Gastrocnemius medialis (tissue), 4 donors: ENCODE data around the gene STX8. TPM values are rescaled to one million over a fixed set of nuclear protein-coding genes. Genes with fewer than 3 reads are reported as not detected.

Source experiments
- ATAC-seq, 2 donors: fragments of 150-250 bp; one replicate each; pipeline ENCODE4 v1.9.1; 2016
- DNase-seq, 2 donors: peaks; one replicate each; pipeline ENCODE4 v3.0.0-alpha.2; 2019
- H3K27ac ChIP-seq, 4 donors: fragments of 200-600 bp; sonication (generic); 1 replicate in 1 of 4; 2 replicates in 3 of 4; pipeline ENCODE4 v1.5.1; 2016 to 2018; ENCODE audit warnings: mild to moderate bottlenecking in 2 of 4, moderate library complexity in 1 of 4
- H3K27me3 ChIP-seq, 3 donors: fragments of 200-600 bp; sonication (generic) in 2 of 3; 1 replicate in 1 of 3; 2 replicates in 2 of 3; pipeline versions ENCODE4 v1.5.1 to v1.6.0; 2016 to 2019; ENCODE audit warnings: mild to moderate bottlenecking in 1 of 3, moderate library complexity in 1 of 3
- H3K36me3 ChIP-seq, 2 donors: fragments of 200-600 bp; sonication (generic) in 1 of 2; one replicate each; pipeline ENCODE4 v1.5.1; 2017 to 2018
- H3K4me1 ChIP-seq, 2 donors: fragments of 200-600 bp; sonication (generic) in 1 of 2; one replicate each; pipeline ENCODE4 v1.5.1; 2016 to 2017; ENCODE audit warnings: mild to moderate bottlenecking in 2 of 2
- H3K4me3 ChIP-seq, 4 donors: fragments of 200-600 bp; sonication (generic) in 3 of 4; 1 replicate in 1 of 4; 2 replicates in 3 of 4; pipeline ENCODE4 v1.5.1; 2016 to 2019; ENCODE audit warnings: mild to moderate bottlenecking in 2 of 4
- H3K9me3 ChIP-seq, 3 donors: fragments of 200-600 bp; sonication (generic) in 2 of 3; 1 replicate in 1 of 3; 2 replicates in 2 of 3; pipeline ENCODE4 v1.5.1; 2016 to 2019
- POLR2A ChIP-seq, 2 donors: fragments of 450-650 bp; IDR thresholded peaks; one replicate each; pipeline ENCODE4 v1.6.1; 2017; ENCODE audit warnings: antibody characterized with exemption in 2 of 2, mild to moderate bottlenecking in 2 of 2, moderate library complexity in 2 of 2
- in situ Hi-C, 4 donors: fragments of 200-750 bp; cut with MboI; loops; one replicate each; pipeline versions ENCODE4 v1.15.0 to v1.8.0; 2017; ENCODE audit warnings: low sequenced_read_pairs in 4 of 4
- intact Hi-C: fragments of 100-400 bp; cut with DNase I; formaldehyde crosslinking; loops from one replicate; pipeline ENCODE4 v1.15.1; 2023; ENCODE audit warnings: low total_unique reads
- total RNA-seq, 4 donors: library from RNA; depleted of rRNA; stranded (reverse); fragments of >200 nt; gene quantifications; one replicate each; pipeline versions ENCODE4 v1.1.0 to v1.2.3, GENCODE V29; 2016
- TF ChIP-seq, protein P1 (sequence below), 5 experiments: fragments of 450-650 bp in 3 of 5; fragments of 200-600 bp in 2 of 5; sonication (generic) in 2 of 5; IDR thresholded peaks in 4 of 5; conservative IDR thresholded peaks in 1 of 5; 1 replicate in 4 of 5; 2 replicates in 1 of 5; pipeline ENCODE4 v1.5.1; 2016 to 2019; ENCODE audit warnings: antibody characterized with exemption in 5 of 5, mild to moderate bottlenecking in 3 of 5, moderate library complexity in 3 of 5

The STX8 gene
- total RNA-seq, 4 donors from 2014 or later = 39.1 to 67.7 (median 58.2) TPM

DNA sequence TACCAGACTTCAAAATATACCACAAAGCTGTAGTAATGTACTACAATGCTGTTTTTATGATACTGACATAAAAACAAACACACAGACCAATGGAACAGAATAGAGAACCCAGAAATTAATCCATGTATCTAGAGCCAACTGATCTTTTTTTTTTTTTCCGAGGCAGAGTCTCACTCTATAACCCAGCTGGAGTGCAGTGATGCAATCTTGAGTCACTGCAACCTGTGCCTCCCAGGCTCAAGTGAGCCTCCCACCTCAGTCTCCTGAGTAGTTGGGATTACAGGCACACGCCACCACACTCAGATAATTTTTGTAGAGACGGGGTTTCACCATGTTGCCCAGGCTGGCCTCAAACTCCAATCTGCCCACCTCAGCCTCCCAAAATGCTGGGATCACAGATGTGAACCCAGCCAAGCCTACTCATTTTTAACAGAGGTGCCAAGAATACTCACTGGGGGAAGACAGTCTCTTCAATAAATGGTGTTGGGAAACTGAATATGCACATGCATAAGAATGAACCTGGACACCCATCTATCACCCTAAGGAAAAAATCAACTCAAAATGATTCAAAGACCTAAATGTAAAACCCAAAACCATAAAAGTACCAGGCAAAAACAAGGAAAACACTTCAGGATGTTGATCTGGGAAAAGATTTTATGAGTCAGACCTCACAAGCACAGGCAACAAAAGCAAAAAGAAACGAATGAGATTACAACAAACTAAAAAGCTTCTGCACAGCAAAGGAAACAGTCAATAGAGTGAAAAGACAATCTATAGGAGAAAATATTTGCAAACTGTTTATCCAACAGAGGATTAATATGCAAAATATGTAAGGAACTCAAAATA lies 63.1 kb downstream of the STX8 start:
- in situ Hi-C loops (loop anchor here in 1 of 4 donors (10.0 to 25.0 kb wide), 3 partner anchors 48 to 528 kb away; no protein-coding TSS in a partner anchor), intact Hi-C loops (no loop called here)
- DNase-seq (no peak), ATAC-seq (no peak)
- Histone ChIP-seq H3K27ac (no peak overlapping the region), H3K4me1 (no peaks in the 10 kb centered on the region), H3K27me3 (no peaks in the 10 kb centered on the region), H3K9me3 (no peaks in the 10 kb centered on the region), H3K4me3 (no peak overlapping the region), H3K36me3 (no peaks in the 10 kb centered on the region)
- TF ChIP-seq, protein P1, sequence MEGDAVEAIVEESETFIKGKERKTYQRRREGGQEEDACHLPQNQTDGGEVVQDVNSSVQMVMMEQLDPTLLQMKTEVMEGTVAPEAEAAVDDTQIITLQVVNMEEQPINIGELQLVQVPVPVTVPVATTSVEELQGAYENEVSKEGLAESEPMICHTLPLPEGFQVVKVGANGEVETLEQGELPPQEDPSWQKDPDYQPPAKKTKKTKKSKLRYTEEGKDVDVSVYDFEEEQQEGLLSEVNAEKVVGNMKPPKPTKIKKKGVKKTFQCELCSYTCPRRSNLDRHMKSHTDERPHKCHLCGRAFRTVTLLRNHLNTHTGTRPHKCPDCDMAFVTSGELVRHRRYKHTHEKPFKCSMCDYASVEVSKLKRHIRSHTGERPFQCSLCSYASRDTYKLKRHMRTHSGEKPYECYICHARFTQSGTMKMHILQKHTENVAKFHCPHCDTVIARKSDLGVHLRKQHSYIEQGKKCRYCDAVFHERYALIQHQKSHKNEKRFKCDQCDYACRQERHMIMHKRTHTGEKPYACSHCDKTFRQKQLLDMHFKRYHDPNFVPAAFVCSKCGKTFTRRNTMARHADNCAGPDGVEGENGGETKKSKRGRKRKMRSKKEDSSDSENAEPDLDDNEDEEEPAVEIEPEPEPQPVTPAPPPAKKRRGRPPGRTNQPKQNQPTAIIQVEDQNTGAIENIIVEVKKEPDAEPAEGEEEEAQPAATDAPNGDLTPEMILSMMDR (IDR thresholded peaks at IDR 0.05 in 4 of 5, conservative IDR thresholded peaks at IDR 0.05 in 1 of 5) = no peak
- TF ChIP-seq POLR2A (IDR thresholded peaks at IDR 0.05) = no peak

DNA sequence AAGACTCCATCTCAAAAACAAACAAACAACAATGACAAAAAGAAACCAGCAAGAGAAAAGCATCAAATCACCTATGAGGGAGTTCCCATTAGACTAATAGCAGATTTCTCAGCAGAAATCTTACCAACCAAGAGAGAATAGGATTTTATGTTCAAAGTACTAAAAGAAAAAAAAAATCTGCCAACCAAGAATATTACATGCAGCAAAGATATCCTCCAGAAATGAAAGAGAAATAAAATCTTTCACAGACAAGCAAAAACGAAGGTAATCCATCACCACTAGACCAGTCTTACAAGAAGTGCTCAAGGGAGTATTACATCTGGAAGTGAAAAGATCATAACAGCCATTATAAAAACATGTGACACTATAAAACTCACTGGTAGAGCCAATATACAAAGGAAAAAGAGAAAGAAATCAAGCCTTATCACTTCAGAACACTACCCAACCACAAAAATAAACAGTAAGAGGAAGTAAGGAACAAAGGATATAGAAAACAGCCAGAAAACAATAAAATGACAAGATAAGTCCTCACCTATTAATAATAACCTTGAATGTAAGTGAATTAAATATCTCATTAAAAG lies 66.3 kb downstream of the STX8 start:
- in situ Hi-C loops (loop anchor here in 1 of 4 donors (25.0 kb wide), 1 partner anchor 397 kb away; no protein-coding TSS in a partner anchor), intact Hi-C loops (no loop called here)
- DNase-seq = no peak
- no peak overlapping the region for H3K4me3 ChIP-seq
- no peak overlapping the region for H3K27ac ChIP-seq
- H3K36me3 ChIP-seq = no peaks in the 10 kb centered on the region
- ATAC-seq = no peak
- H3K4me1 ChIP-seq = no peaks in the 10 kb centered on the region
- no peaks in the 10 kb centered on the region for H3K9me3 ChIP-seq
- no peaks in the 10 kb centered on the region for H3K27me3 ChIP-seq
- TF ChIP-seq, protein P1 (IDR thresholded peaks at IDR 0.05 in 4 of 5, conservative IDR thresholded peaks at IDR 0.05 in 1 of 5) = no peak
- TF ChIP-seq POLR2A (IDR thresholded peaks at IDR 0.05) = no peak

DNA sequence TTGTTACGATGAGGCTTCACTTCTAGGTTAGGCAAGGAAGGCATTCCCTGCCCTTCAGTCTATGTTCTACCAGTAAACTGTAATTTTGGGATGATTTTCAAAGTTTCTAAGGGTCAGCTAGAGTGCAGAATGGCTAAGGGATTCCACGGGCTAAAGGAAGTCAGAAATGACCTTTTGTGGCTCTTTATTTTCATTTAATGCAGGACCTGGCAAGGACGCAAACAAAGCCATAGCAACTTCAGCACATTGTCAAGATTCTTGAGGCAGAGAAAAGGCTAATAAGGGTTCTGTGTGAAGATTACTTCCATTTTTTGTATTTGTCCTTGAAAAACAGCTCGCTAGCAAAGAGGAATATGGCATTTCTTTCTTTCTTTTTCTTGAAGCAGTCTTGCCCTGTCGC lies 76.6 kb downstream of the STX8 start:
- TF ChIP-seq, protein P1 (IDR thresholded peaks at IDR 0.05 in 4 of 5, conservative IDR thresholded peaks at IDR 0.05 in 1 of 5) = no peak
- no peak for TF ChIP-seq POLR2A (IDR thresholded peaks at IDR 0.05)
- H3K36me3 ChIP-seq = no peaks in the 10 kb centered on the region
- H3K27ac ChIP-seq = no peak overlapping the region
- DNase-seq (no peak), ATAC-seq (no peak)
- intact Hi-C loops = no loop called here
- no peaks in the 10 kb centered on the region for H3K4me1 ChIP-seq
- H3K9me3 ChIP-seq = no peaks in the 10 kb centered on the region
- H3K27me3 ChIP-seq = no peaks in the 10 kb centered on the region
- in situ Hi-C loops = no loop called here
- no peak overlapping the region for H3K4me3 ChIP-seq

DNA sequence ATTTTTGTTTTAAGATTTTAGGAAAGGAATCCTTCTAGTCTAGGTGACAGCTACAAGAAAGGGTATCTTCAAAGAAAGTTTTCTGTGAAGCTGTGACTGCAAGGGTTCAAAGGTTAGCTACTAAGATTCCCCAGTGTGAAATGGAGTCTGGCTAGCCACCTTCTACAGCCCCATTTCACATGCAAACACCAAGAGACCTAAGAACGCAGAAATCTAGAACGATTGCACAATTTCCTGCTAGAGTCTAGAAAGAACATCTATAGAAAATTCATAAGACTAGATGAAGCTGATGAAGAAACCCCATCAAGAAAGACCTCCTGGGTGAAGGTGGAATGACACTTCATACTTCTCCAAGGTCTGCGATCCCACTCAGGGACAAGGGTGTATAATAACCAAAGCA lies 77.1 kb downstream of the STX8 start:
- H3K27me3 ChIP-seq = no peaks in the 10 kb centered on the region
- no peaks in the 10 kb centered on the region for H3K36me3 ChIP-seq
- TF ChIP-seq, protein P1 (IDR thresholded peaks at IDR 0.05 in 4 of 5, conservative IDR thresholded peaks at IDR 0.05 in 1 of 5) = no peak
- TF ChIP-seq POLR2A (IDR thresholded peaks at IDR 0.05) = no peak
- H3K27ac ChIP-seq = no peak overlapping the region
- no peak overlapping the region for H3K4me3 ChIP-seq
- H3K9me3 ChIP-seq = no peaks in the 10 kb centered on the region
- ATAC-seq (no peak), DNase-seq (no peak)
- in situ Hi-C loops (no loop called here), intact Hi-C loops (no loop called here)
- H3K4me1 ChIP-seq = no peaks in the 10 kb centered on the region
